ENCODE data around the gene RNF151.

GRCh38 chr16:1945559-1946391 lies 20.9 kb upstream of the RNF151 start:
- TF ChIP-seq CTCF (IDR thresholded peaks at IDR 0.05) (no peak), POLR2AphosphoS5 (IDR thresholded peaks at IDR 0.05) (no peak)

All from transverse colon (tissue), 4 donors.